Testis (tissue), 3 donors: ENCODE measurements around the gene TRIM37. TPM values are rescaled to one million over a fixed set of nuclear protein-coding genes. Genes with fewer than 3 reads are reported as not detected.

Experiments
- DNase-seq: peaks from one replicate; pipeline ENCODE4 v3.0.0-alpha.2; 2019
- H3K27ac ChIP-seq, 2 donors: fragments of 200-600 bp; sonication (generic); one replicate each; pipeline ENCODE4 v1.5.1; 2019
- H3K27me3 ChIP-seq: fragments of 200-600 bp; sonication (generic); one replicate; pipeline ENCODE4 v1.5.1; 2019
- H3K36me3 ChIP-seq: fragments of 200-600 bp; sonication (generic); one replicate; pipeline ENCODE4 v1.5.1; 2017; ENCODE audit warnings: low read depth; ENCODE audit errors: missing control alignments
- H3K4me1 ChIP-seq: fragments of 200-600 bp; sonication (generic); one replicate; pipeline ENCODE4 v1.5.1; 2019
- H3K4me3 ChIP-seq, 2 donors: fragments of 200-600 bp; sonication (generic); one replicate each; pipeline ENCODE4 v1.5.1; 2017 to 2019
- H3K9me3 ChIP-seq: fragments of 200-600 bp; sonication (generic); one replicate; pipeline ENCODE4 v1.5.1; 2017
- CTCF ChIP-seq, 3 experiments: fragments of 450-650 bp in 2 of 3; fragments of 200-600 bp in 1 of 3; sonication (generic) in 1 of 3; IDR thresholded peaks; one replicate each; pipeline ENCODE4 v1.5.1; 2016 to 2019; ENCODE audit warnings: antibody characterized with exemption in 3 of 3, mild to moderate bottlenecking in 2 of 3, moderate library complexity in 1 of 3
- POLR2A ChIP-seq: fragments of 450-650 bp; IDR thresholded peaks from one replicate; pipeline ENCODE4 v1.6.1; 2017; ENCODE audit warnings: antibody characterized with exemption, mild to moderate bottlenecking, moderate library complexity
- WGBS, 2 donors: methylation state at CpG; one replicate each; pipeline ENCODE4 v1.1.5; 2018; 5-methylcytosine and 5-hydroxymethylcytosine counted together
- intact Hi-C: fragments of 100-400 bp; cut with DNase I; formaldehyde crosslinking; loops from one replicate; pipeline ENCODE4 v1.15.1; 2023; ENCODE audit warnings: low total_unique reads
- polyA plus RNA-seq: library from polyadenylated mRNA; stranded (reverse); fragments of 350-450 nt; fragmentation: Illumina TruSeq; extraction: RNeasy Lipid Tissue Mini Kit (QIAGEN cat#74804); gene quantifications from one replicate; pipeline ENCODE4 v1.2.3, GENCODE V29; 2014; ENCODE audit warnings: low read depth, low replicate concordance; ENCODE audit not compliant: insufficient read depth
- total RNA-seq, 2 donors: library from RNA; depleted of rRNA; stranded (reverse); fragments of >200 nt; gene quantifications; one replicate each; pipeline ENCODE4 v1.2.3, GENCODE V29; 2016

The TRIM37 gene
- total and polyA plus RNA-seq, 3 donors from 2014 or later = 98.5 to 149 (median 119) TPM

- Histone ChIP-seq H3K27ac (no peak overlapping the region), H3K36me3 (no peaks in the 10 kb centered on the region), H3K4me3 (no peak overlapping the region), H3K9me3 (no peaks in the 10 kb centered on the region), H3K27me3 (no peaks in the 10 kb centered on the region), H3K4me1 (no peaks in the 10 kb centered on the region)
- intact Hi-C loops = no loop called here
- DNase-seq = no peak
- WGBS, 2 donors = 95 to 100% methylated on average over 1 of the region's 1 CpG
- no peak for TF ChIP-seq CTCF (IDR thresholded peaks at IDR 0.05)
- TF ChIP-seq POLR2A = no peak
Measured at GRCh38 chr17:59030811-59031210, 75.9 kb downstream of the TRIM37 start.

- DNase-seq = no peak
- intact Hi-C loops = no loop called here
- no peaks in the 10 kb centered on the region for H3K36me3 ChIP-seq
- no peaks in the 10 kb centered on the region for H3K27me3 ChIP-seq
- TF ChIP-seq CTCF (IDR thresholded peaks at IDR 0.05) (no peak), POLR2A (no peak)
- H3K27ac ChIP-seq = no peak overlapping the region
- no peaks in the 10 kb centered on the region for H3K9me3 ChIP-seq
- no peak overlapping the region for H3K4me3 ChIP-seq
- no peaks in the 10 kb centered on the region for H3K4me1 ChIP-seq
- WGBS, 2 donors = 88 to 91% methylated on average over 6 of the region's 6 CpGs
Measured at GRCh38 chr17:59028328-59028727, 78.4 kb downstream of the TRIM37 start.

GRCh38 chr17:59027750-59028149 is 78.9 kb downstream of the TRIM37 start:
- WGBS, 2 donors = 84 to 91% methylated on average over 4 of the region's 4 CpGs
- Histone ChIP-seq H3K27me3 (no peaks in the 10 kb centered on the region), H3K4me3 (no peak overlapping the region), H3K4me1 (no peaks in the 10 kb centered on the region), H3K27ac (no peak overlapping the region), H3K9me3 (no peaks in the 10 kb centered on the region), H3K36me3 (no peaks in the 10 kb centered on the region)
- DNase-seq = no peak
- intact Hi-C loops = no loop called here
- TF ChIP-seq POLR2A (no peak), CTCF (IDR thresholded peaks at IDR 0.05) (no peak)

GRCh38 chr17:59026176-59026939 is 80.3 kb downstream of the TRIM37 start:
- no peak for DNase-seq
- TF ChIP-seq POLR2A (no peak), CTCF (IDR thresholded peaks at IDR 0.05) (no peak)
- Histone ChIP-seq H3K4me3 (no peak overlapping the region), H3K9me3 (no peaks in the 10 kb centered on the region), H3K4me1 (no peaks in the 10 kb centered on the region), H3K27me3 (no peaks in the 10 kb centered on the region), H3K36me3 (no peaks in the 10 kb centered on the region), H3K27ac (no peak overlapping the region)
- WGBS, 2 donors = 84 to 91% methylated on average over 1 of the region's 1 CpG
- intact Hi-C loops = no loop called here

- no peak overlapping the region for H3K27ac ChIP-seq
- no peaks in the 10 kb centered on the region for H3K27me3 ChIP-seq
- DNase-seq = no peak
- H3K4me1 ChIP-seq = no peaks in the 10 kb centered on the region
- 88 to 94% methylated on average over 2 of the region's 2 CpGs for WGBS, 2 donors
- H3K9me3 ChIP-seq = no peaks in the 10 kb centered on the region
- no peaks in the 10 kb centered on the region for H3K36me3 ChIP-seq
- H3K4me3 ChIP-seq = no peak overlapping the region
- intact Hi-C loops = no loop called here
- no peak for TF ChIP-seq CTCF (IDR thresholded peaks at IDR 0.05)
- TF ChIP-seq POLR2A = no peak
Measured at GRCh38 chr17:59024916-59025315, 81.8 kb downstream of the TRIM37 start.
